ENCODE data around the gene ART1.

- TF ChIP-seq CTCF (IDR thresholded peaks at IDR 0.05; ENCODE audit: low read depth, low read length, poor library complexity, severe bottlenecking) (no peak), EZH2phosphoT487 (IDR thresholded peaks at IDR 0.05; ENCODE audit: borderline replicate concordance, low read length) (no peak)
Measured at GRCh38 chr11:3667149-3668035, 22.5 kb downstream of the ART1 start.

Data from DOHH2 (cell line).